Neural progenitor cell (in vitro differentiated cells): Measurements from ENCODE around the gene HNRNPL. TPM values are rescaled to one million over a fixed set of nuclear protein-coding genes. Genes with fewer than 3 reads are reported as not detected.

ENCODE experiments used
- DNase-seq: peaks from one replicate; pipeline ENCODE4 v3.0.0-alpha.2; 2016; ENCODE audit warnings: low spot score
- H2AFZ ChIP-seq: fragments of 200-600 bp; sonication (generic); replicated peaks from 2 replicates; pipeline ENCODE4 v1.6.1; 2016; ENCODE audit warnings: antibody characterized with exemption
- H3F3A ChIP-seq: fragments of 200-600 bp; sonication (generic); 2 replicates; pipeline ENCODE4 v1.6.1; 2016; ENCODE audit warnings: antibody characterized with exemption, low read depth
- H3K27ac ChIP-seq: fragments of 200-600 bp; sonication (generic); 2 replicates; pipeline ENCODE4 v1.5.1; 2016; ENCODE audit warnings: mild to moderate bottlenecking
- H3K27me3 ChIP-seq: fragments of 200-600 bp; sonication (generic); 2 replicates; pipeline ENCODE4 v1.6.1; 2016; ENCODE audit warnings: mild to moderate bottlenecking, moderate library complexity
- H3K36me3 ChIP-seq: fragments of 200-600 bp; sonication (generic); 2 replicates; pipeline ENCODE4 v1.5.1; 2016
- H3K4me1 ChIP-seq: fragments of 200-600 bp; sonication (generic); 2 replicates; pipeline ENCODE4 v1.6.1; 2016; ENCODE audit warnings: mixed run types
- H3K4me2 ChIP-seq: fragments of 200-600 bp; sonication (generic); 2 replicates; pipeline ENCODE4 v1.6.1; 2016
- H3K4me3 ChIP-seq: fragments of 200-600 bp; sonication (generic); 2 replicates; pipeline ENCODE4 v1.5.1; 2016
- H3K79me2 ChIP-seq: fragments of 200-600 bp; sonication (generic); 2 replicates; pipeline ENCODE4 v1.6.1; 2016; ENCODE audit warnings: low read depth
- H3K9ac ChIP-seq: fragments of 200-600 bp; sonication (generic); 2 replicates; pipeline ENCODE4 v1.6.1; 2016
- H3K9me3 ChIP-seq: fragments of 200-600 bp; sonication (generic); 2 replicates; pipeline ENCODE4 v1.5.1; 2016; ENCODE audit warnings: low read depth
- H4K20me1 ChIP-seq: fragments of 200-600 bp; sonication (generic); 2 replicates; pipeline ENCODE4 v1.6.1; 2016; ENCODE audit warnings: low read depth
- H3K27ac Mint-ChIP-seq: 3 replicates; pipeline ENCODE4 v1.8.0; 2021; ENCODE audit warnings: mixed read lengths
- H3K27me3 Mint-ChIP-seq: 2 replicates; pipeline ENCODE4 v1.8.0; 2022; ENCODE audit warnings: low read depth, mild to moderate bottlenecking, inconsistent platforms, moderate library complexity, mixed read lengths; ENCODE audit not compliant: insufficient read depth
- H3K36me3 Mint-ChIP-seq: 3 replicates; pipeline ENCODE4 v1.8.0; 2021; ENCODE audit warnings: mixed read lengths
- H3K4me1 Mint-ChIP-seq: 3 replicates; pipeline ENCODE4 v1.8.0; 2021; ENCODE audit warnings: mixed read lengths
- H3K4me3 Mint-ChIP-seq: 3 replicates; pipeline ENCODE4 v1.8.0; 2021; ENCODE audit warnings: mild to moderate bottlenecking, moderate library complexity, mixed read lengths
- H3K9me3 Mint-ChIP-seq: 3 replicates; pipeline ENCODE4 v1.8.0; 2020; ENCODE audit warnings: mixed read lengths
- EZH2 ChIP-seq: fragments of 200-600 bp; sonication (generic); IDR thresholded peaks from 2 replicates; pipeline ENCODE4 v1.6.1; 2017; ENCODE audit warnings: antibody characterized with exemption, mild to moderate bottlenecking, moderate library complexity
- EZH2phosphoT487 ChIP-seq: fragments of 200-600 bp; sonication (generic); IDR thresholded peaks from 2 replicates; pipeline ENCODE4 v1.6.1; 2017; ENCODE audit warnings: antibody characterized with exemption
- total RNA-seq: library from RNA; depleted of rRNA; stranded (reverse); fragments of >200 nt; gene quantifications from 2 replicates; pipeline ENCODE4 v1.2.3, GENCODE V29; 2015; ENCODE audit warnings: low replicate concordance
- TF ChIP-seq, protein P1 (sequence below): fragments of 200-600 bp; sonication (generic); IDR thresholded peaks from 2 replicates; pipeline ENCODE4 v1.5.1; 2017; ENCODE audit warnings: antibody characterized with exemption, mild to moderate bottlenecking

HNRNPL gene
- total RNA-seq, 1 donor from 2014 or later: 436 TPM

DNA sequence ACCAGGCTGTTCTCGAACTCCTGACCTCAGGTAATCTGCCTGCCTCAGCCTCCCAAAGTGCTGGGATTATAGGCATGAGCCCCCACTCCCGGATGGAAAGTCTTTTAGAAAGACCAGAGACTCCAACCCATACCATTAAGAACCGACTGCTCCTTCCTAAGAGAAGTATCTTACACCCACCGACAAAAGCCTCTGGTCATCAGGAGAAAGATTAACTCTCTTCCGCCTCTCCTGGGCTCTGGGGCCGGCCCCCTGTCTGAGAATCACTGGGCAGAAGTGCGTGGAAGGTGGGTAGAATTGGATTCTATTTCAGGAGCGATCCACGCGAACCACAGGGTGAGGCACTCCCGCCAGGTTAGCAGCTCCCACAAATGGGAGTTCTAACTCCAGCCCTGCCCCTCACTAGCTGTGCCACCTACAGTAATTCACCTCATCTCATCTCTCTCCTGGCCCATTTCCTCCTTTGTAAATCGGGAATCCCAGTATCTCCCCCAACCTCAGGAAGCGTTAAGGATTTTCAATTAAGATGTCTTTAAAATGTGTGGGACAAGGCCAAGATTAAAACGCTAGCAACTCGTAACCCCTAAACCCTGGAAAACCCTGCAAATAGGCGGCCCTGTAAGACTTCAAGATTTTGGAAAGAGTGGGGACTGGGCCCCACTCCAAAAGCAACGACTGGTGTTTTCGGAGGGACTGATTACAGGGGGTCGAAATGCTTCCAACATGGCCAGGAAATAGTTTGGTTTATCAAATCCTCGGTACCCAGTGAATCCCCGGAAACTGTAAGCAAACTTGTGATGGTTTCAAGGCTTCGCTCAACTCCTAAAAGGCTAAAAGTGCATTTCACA is 1.3 kb downstream of the HNRNPL start:
- Mint-ChIP-seq H3K36me3 (peaks cover 35% of the 10 kb centered on the region), H3K4me3 (peak overlapping the region; percentile 94), H3K9me3 (no peaks in the 10 kb centered on the region), H3K27ac (peak overlapping the region; percentile 85), H3K27me3 (peaks cover 12% of the 10 kb centered on the region), H3K4me1 (peaks cover 40% of the 10 kb centered on the region)
- H3K27me3 ChIP-seq: no peaks in the 10 kb centered on the region
- H2AFZ ChIP-seq: no peak overlapping the region
- peaks cover 57% of the 10 kb centered on the region for H4K20me1 ChIP-seq
- no peaks in the 10 kb centered on the region for H3K9me3 ChIP-seq
- DNase-seq: no peak
- peaks cover 58% of the 10 kb centered on the region for H3K79me2 ChIP-seq
- H3K9ac ChIP-seq: peak overlapping the region; percentile 72
- peak overlapping the region; percentile 81 for H3K4me3 ChIP-seq
- TF ChIP-seq, protein P1, sequence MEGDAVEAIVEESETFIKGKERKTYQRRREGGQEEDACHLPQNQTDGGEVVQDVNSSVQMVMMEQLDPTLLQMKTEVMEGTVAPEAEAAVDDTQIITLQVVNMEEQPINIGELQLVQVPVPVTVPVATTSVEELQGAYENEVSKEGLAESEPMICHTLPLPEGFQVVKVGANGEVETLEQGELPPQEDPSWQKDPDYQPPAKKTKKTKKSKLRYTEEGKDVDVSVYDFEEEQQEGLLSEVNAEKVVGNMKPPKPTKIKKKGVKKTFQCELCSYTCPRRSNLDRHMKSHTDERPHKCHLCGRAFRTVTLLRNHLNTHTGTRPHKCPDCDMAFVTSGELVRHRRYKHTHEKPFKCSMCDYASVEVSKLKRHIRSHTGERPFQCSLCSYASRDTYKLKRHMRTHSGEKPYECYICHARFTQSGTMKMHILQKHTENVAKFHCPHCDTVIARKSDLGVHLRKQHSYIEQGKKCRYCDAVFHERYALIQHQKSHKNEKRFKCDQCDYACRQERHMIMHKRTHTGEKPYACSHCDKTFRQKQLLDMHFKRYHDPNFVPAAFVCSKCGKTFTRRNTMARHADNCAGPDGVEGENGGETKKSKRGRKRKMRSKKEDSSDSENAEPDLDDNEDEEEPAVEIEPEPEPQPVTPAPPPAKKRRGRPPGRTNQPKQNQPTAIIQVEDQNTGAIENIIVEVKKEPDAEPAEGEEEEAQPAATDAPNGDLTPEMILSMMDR: no peak
- TF ChIP-seq EZH2 (no peak), EZH2phosphoT487 (no peak)
- peak overlapping the region; percentile 97 for H3K27ac ChIP-seq
- peaks cover 75% of the 10 kb centered on the region for H3F3A ChIP-seq
- peaks cover 21% of the 10 kb centered on the region for H3K4me1 ChIP-seq
- peak overlapping the region; percentile 92 for H3K4me2 ChIP-seq
- peaks cover 13% of the 10 kb centered on the region for H3K36me3 ChIP-seq

DNA sequence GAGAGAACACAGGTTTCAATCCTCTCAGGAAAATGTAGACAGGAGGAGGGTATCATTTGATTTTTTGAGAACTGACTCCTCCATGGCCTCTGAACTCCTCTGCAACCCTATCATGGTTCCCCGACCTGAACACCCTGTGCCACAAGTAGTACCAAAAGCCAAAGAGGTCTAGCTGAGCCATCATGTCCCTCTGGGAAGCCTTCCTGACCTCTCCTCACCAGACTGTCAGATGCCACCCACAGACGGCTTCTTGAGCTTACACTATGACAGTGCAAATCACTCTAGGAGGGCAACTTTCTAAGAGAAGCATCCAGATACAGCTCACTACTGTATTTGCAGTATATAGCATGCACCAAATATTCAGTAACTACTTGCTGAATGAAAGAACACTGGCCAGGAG is 3.7 kb downstream of the HNRNPL start:
- Histone ChIP-seq H3K27ac (no peak overlapping the region), H2AFZ (no peak overlapping the region), H4K20me1 (peaks cover 79% of the 10 kb centered on the region), H3K9me3 (no peaks in the 10 kb centered on the region), H3K9ac (no peak overlapping the region), H3K27me3 (no peaks in the 10 kb centered on the region), H3F3A (peaks cover 80% of the 10 kb centered on the region), H3K4me3 (no peak overlapping the region), H3K36me3 (peaks cover 22% of the 10 kb centered on the region), H3K79me2 (peaks cover 81% of the 10 kb centered on the region), H3K4me1 (peaks cover 17% of the 10 kb centered on the region), H3K4me2 (no peak overlapping the region)
- Mint-ChIP-seq H3K4me3 (no peak overlapping the region), H3K27me3 (peaks cover 9% of the 10 kb centered on the region), H3K36me3 (peaks cover 50% of the 10 kb centered on the region), H3K9me3 (no peaks in the 10 kb centered on the region), H3K27ac (no peak overlapping the region), H3K4me1 (peaks cover 26% of the 10 kb centered on the region)
- no peak for DNase-seq
- TF ChIP-seq EZH2: no peak

DNA sequence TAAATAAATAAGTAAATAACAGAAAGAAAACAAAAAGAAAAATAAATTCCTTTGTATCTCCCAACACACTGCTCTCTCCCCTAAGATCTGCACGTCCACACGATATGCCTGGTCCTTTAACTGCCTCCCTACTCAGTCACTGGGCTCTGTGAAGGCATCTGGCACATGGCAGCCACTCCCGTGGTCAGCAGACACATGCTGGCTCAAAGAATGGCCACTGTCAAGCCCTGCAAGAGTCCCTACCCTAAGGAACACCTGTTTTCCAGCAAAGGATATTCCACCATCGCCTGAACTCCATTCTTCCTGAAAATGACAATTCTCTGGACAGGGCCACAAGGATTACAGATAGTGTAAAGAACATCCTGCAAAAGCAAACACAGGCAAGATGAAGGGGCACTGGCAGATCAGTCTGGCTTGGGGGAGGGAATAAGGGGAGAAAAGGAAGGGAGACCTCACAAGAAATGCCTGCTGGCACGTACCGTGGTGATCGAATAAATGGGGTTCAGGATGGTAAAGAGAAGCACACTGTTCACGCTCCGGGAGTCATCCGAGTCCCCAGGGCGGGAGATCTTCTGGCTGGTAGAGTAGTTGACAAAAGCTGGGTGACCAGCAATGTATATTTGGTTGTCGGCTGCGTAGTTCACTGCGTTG is 4.3 kb downstream of the HNRNPL start:
- Histone ChIP-seq H3K9ac (no peak overlapping the region), H3K27ac (no peak overlapping the region), H3K9me3 (no peaks in the 10 kb centered on the region), H3K4me2 (no peak overlapping the region), H3K79me2 (peaks cover 87% of the 10 kb centered on the region), H2AFZ (no peak overlapping the region), H3K4me1 (peaks cover 13% of the 10 kb centered on the region), H3K36me3 (peaks cover 22% of the 10 kb centered on the region), H3F3A (peaks cover 80% of the 10 kb centered on the region), H4K20me1 (peaks cover 85% of the 10 kb centered on the region), H3K27me3 (no peaks in the 10 kb centered on the region), H3K4me3 (no peak overlapping the region)
- TF ChIP-seq EZH2: no peak
- TF ChIP-seq EZH2phosphoT487: no peak
- TF ChIP-seq, protein P1: no peak
- Mint-ChIP-seq H3K27me3 (peaks cover 9% of the 10 kb centered on the region), H3K4me1 (peaks cover 20% of the 10 kb centered on the region), H3K36me3 (peaks cover 55% of the 10 kb centered on the region), H3K9me3 (no peaks in the 10 kb centered on the region), H3K27ac (no peak overlapping the region), H3K4me3 (no peak overlapping the region)
- DNase-seq: no peak
